Activated T-helper 17 cell treated with anti-CD3 and anti-CD28 coated beads, Interleukin-2, amount 50 U/mL, for 72 hours (primary cell): Measurements from ENCODE around the gene ITGB1BP1. TPM values are rescaled to one million over a fixed set of nuclear protein-coding genes. Genes with fewer than 3 reads are reported as not detected.
"Not testable (repeated sequence)": the region's sequence is repeated elsewhere in the genome, so short reads cannot be mapped to it uniquely, and the experiment has no call there.

Experiments
- ATAC-seq: fragments of 150-1000 bp; cut with Tn5 transposase; replicated peaks from 2 replicates; pipeline ENCODE4 v1.10.0; 2021; ENCODE audit warnings: mild to moderate bottlenecking, moderate library complexity
- H3K27ac Mint-ChIP-seq: one replicate; pipeline ENCODE4 v1.8.0; 2022; ENCODE audit warnings: mixed read lengths
- H3K27me3 Mint-ChIP-seq: one replicate; pipeline ENCODE4 v1.8.0; 2022; ENCODE audit warnings: mixed read lengths
- H3K36me3 Mint-ChIP-seq: one replicate; pipeline ENCODE4 v1.8.0; 2022; ENCODE audit warnings: low read depth, mild to moderate bottlenecking, mixed read lengths
- H3K4me1 Mint-ChIP-seq: one replicate; pipeline ENCODE4 v1.8.0; 2022; ENCODE audit warnings: mixed read lengths
- H3K4me3 Mint-ChIP-seq: one replicate; pipeline ENCODE4 v1.8.0; 2022; ENCODE audit warnings: mild to moderate bottlenecking, mixed read lengths
- H3K9me3 Mint-ChIP-seq: one replicate; pipeline ENCODE4 v1.8.0; 2022; ENCODE audit warnings: mixed read lengths
- total RNA-seq, 2 donors: library from RNA; stranded (reverse); gene quantifications; one replicate each; pipeline ENCODE4 v1.2.3, GENCODE V29; 2022

Gene ITGB1BP1
- total RNA-seq, 2 donors from 2014 or later, result 109 to 310 TPM

DNA sequence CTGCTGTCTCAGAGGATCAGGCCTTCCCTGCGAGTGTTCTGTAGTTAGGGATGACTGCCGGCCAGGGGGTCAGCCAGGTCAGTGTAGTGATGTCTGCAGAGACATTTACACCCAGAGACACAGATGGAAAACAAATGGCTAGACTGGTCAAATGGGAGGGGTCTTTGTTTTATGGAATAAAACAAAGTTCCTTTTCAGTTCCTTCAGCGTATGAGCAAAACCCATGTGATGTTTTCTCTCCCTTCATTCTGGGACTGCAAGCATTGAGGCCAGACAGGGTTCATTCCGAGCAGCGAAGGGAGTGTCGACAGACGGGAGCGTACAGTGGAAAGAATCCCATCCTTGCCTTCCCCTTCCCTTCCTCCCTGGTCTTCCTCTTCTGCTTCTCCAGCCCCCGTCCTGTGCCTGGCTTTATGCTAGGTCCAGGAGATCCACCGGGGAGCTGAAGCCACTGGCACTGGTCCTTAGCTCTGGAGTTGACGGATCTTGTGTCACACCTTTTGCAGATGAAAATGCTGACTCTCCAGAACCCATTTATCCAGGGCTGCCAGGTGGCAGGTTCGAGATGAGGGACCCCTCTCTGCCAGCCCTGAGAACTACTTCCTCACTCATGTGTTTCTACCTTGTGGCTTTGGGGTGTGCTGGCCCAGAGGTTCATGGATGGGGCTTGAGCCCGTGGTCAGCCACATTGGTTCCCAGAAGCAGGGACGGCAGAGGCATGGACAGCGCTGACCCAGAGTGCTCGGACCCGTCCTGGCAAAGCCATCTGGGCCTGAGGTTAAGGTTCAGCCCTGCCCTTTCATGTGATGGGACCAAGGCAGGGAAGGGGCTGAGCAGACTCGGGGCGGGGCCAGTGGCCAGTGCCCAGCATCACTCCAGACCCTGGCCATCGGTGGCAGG is 24.2 kb downstream of the ITGB1BP1 start:
- Mint-ChIP-seq H3K4me3 (no peak overlapping the region), H3K36me3 (no peaks in the 10 kb centered on the region), H3K9me3 (no peaks in the 10 kb centered on the region), H3K27me3 (no peaks in the 10 kb centered on the region), H3K27ac (no peak overlapping the region), H3K4me1 (peaks cover 4% of the 10 kb centered on the region)
- no peak for ATAC-seq

DNA sequence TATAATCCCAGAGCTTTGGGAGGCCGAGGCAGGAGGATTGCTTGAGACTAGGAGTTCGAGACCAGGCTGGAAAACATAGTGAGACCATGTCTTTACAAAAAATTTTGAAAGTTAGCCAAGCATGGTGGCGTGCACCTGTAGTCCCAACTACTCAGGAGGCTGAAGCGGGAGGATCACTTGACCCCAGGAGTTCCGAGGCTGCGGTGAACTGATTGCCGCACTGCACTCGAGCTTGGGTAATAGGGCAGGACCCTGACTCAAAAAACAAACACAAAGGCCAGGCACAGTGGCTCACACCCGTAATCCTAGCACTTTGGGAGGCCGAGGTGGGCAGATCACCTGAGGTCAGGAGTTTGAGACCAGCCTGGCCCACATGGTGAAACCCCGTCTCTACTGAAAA is 25.1 kb downstream of the ITGB1BP1 start:
- not testable (repeated sequence) for H3K4me3 Mint-ChIP-seq, H3K27ac Mint-ChIP-seq, ATAC-seq, H3K27me3 Mint-ChIP-seq, H3K9me3 Mint-ChIP-seq, H3K4me1 Mint-ChIP-seq, H3K36me3 Mint-ChIP-seq

DNA sequence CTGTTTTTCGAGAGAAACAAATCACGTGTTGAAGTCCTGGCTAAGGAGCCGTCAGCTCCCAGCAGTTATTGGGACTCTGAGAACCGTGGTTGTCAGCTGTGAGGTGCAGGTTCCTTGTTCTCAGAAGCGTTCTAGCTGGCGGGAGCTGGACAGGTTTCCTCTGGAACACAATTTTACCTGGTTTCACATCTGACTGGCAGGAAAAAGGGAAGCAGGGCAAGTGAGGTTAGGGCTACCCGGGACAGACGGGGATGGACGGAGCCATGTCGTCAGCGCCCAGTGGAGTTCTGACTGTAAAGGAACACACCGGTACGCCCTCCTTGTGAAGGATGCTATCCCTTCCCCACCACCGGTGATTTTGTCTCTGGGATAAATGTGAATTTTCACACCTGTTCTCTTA is 26.1 kb downstream of the ITGB1BP1 start:
- Mint-ChIP-seq H3K27ac (no peak overlapping the region), H3K4me3 (no peak overlapping the region), H3K36me3 (no peaks in the 10 kb centered on the region), H3K9me3 (no peaks in the 10 kb centered on the region), H3K27me3 (no peaks in the 10 kb centered on the region), H3K4me1 (peaks cover 4% of the 10 kb centered on the region)
- ATAC-seq, result no peak

- no peaks in the 10 kb centered on the region for H3K9me3 Mint-ChIP-seq
- H3K4me3 Mint-ChIP-seq, result no peak overlapping the region
- no peaks in the 10 kb centered on the region for H3K4me1 Mint-ChIP-seq
- no peak overlapping the region for H3K27ac Mint-ChIP-seq
- no peaks in the 10 kb centered on the region for H3K27me3 Mint-ChIP-seq
- H3K36me3 Mint-ChIP-seq, result no peaks in the 10 kb centered on the region
- no peak for ATAC-seq
Observed at GRCh38 chr2:9394816-9395215, 28.5 kb downstream of the ITGB1BP1 start.

DNA sequence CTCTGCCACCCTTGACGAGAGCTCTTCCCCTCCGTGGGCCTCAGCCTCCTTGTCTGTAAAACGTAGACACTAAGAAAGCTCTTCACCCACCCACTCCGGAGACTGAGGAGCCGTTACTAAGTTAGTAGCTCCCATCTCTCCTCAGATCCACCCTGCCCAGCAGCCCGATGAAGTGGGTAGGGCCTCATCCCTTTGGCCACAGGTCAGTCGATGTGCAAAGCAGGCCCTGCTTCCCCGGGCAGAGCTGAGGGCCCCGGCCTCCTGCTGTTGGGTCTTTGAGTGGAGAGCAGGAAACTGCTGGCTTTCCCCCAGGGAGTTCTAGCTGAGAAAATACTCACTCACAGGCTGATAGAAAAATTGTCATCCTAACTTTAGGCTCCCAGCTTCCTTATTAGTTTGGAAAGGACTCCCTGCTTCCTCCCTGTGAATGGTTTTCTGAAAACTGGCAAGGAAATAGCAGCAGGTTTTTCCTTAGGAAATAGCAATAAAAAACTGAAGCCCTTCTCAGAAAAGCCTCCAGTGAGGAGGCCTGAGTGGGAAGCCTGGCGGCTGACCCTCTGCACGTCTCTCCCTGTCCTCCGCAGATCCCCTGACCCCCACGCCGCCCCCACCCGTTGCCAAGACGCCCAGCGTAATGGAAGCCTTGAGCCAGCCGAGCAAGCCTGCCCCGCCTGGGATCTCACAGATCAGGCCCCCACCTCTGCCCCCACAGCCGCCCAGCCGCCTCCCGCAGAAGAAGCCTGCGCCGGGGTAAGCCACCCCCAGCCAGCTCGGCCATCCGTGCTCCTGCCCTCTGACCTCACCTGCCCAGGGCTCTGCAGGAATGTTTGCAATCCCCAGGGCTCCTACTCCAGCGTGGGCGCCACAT is 30.2 kb downstream of the ITGB1BP1 start:
- H3K4me3 Mint-ChIP-seq, result no peak overlapping the region
- H3K4me1 Mint-ChIP-seq, result no peaks in the 10 kb centered on the region
- no peaks in the 10 kb centered on the region for H3K9me3 Mint-ChIP-seq
- no peak for ATAC-seq
- H3K36me3 Mint-ChIP-seq, result no peaks in the 10 kb centered on the region
- H3K27ac Mint-ChIP-seq, result no peak overlapping the region
- no peaks in the 10 kb centered on the region for H3K27me3 Mint-ChIP-seq

GRCh38 chr2:9391961-9392720 is 31.2 kb downstream of the ITGB1BP1 start:
- Mint-ChIP-seq H3K27me3 (no peaks in the 10 kb centered on the region), H3K9me3 (no peaks in the 10 kb centered on the region), H3K4me1 (no peaks in the 10 kb centered on the region), H3K4me3 (no peak overlapping the region), H3K27ac (no peak overlapping the region), H3K36me3 (no peaks in the 10 kb centered on the region)
- no peak for ATAC-seq

DNA sequence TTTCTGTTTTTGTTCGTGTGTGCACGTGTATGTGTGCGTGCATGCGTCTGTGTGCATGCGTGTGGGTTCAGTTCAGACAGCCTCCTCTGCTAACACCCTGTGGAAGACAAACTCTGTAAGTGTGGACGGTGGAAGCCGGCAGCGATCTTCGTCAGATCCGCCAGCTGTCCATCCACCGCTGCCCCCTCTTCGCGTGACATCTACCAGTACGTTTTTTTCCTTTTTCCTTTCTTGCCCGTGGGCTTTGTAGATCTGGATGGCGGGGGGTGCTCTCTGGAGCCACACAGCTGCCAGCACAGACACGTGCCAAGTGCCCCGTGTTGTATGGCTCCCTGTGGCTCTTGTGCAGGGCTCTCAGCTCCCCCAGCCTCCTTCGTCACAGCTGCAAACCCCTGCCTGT is 32.3 kb downstream of the ITGB1BP1 start:
- H3K27me3 Mint-ChIP-seq, result no peaks in the 10 kb centered on the region
- H3K27ac Mint-ChIP-seq, result no peak overlapping the region
- no peak for ATAC-seq
- H3K36me3 Mint-ChIP-seq, result no peaks in the 10 kb centered on the region
- no peak overlapping the region for H3K4me3 Mint-ChIP-seq
- no peaks in the 10 kb centered on the region for H3K4me1 Mint-ChIP-seq
- no peaks in the 10 kb centered on the region for H3K9me3 Mint-ChIP-seq

GRCh38 chr2:9390151-9390850 is 33.0 kb downstream of the ITGB1BP1 start:
- no peak for ATAC-seq
- Mint-ChIP-seq H3K9me3 (no peaks in the 10 kb centered on the region), H3K27me3 (no peaks in the 10 kb centered on the region), H3K4me3 (no peak overlapping the region), H3K36me3 (no peaks in the 10 kb centered on the region), H3K27ac (peak overlapping the region; percentile 29), H3K4me1 (no peaks in the 10 kb centered on the region)

GRCh38 chr2:9388950-9389911 is 34.1 kb downstream of the ITGB1BP1 start:
- H3K9me3 Mint-ChIP-seq, result no peaks in the 10 kb centered on the region
- H3K27ac Mint-ChIP-seq, result no peak overlapping the region
- no peaks in the 10 kb centered on the region for H3K4me1 Mint-ChIP-seq
- ATAC-seq, result no peak
- no peaks in the 10 kb centered on the region for H3K36me3 Mint-ChIP-seq
- no peaks in the 10 kb centered on the region for H3K27me3 Mint-ChIP-seq
- H3K4me3 Mint-ChIP-seq, result no peak overlapping the region

DNA sequence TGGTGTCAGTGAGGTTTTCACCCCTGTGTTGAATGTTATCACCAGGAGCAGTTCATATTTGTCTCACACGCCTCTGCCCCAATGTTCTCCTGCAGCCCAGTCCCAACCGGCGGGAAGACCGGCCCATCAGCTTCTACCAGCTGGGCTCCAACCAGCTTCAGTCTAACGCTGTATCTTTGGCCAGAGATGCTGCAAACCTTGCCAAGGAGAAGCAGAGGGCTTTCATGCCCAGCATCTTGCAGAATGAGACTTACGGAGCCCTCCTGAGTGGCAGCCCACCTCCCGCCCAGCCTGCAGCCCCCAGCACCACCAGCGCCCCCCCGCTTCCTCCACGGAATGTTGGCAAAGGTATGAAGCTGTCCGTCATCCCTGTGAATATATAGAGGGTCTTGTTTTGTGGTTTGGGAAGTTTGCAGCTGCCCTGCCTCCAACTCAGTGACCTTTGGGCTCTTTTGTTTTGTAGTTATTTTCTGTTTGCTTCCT is 35.1 kb downstream of the ITGB1BP1 start:
- H3K27ac Mint-ChIP-seq, result no peak overlapping the region
- no peaks in the 10 kb centered on the region for H3K27me3 Mint-ChIP-seq
- no peak for ATAC-seq
- H3K4me1 Mint-ChIP-seq, result no peaks in the 10 kb centered on the region
- no peaks in the 10 kb centered on the region for H3K36me3 Mint-ChIP-seq
- H3K4me3 Mint-ChIP-seq, result no peak overlapping the region
- H3K9me3 Mint-ChIP-seq, result no peaks in the 10 kb centered on the region

GRCh38 chr2:9385841-9386240 is 37.5 kb downstream of the ITGB1BP1 start:
- H3K27ac Mint-ChIP-seq, result no peak overlapping the region
- no peaks in the 10 kb centered on the region for H3K4me1 Mint-ChIP-seq
- H3K4me3 Mint-ChIP-seq, result no peak overlapping the region
- H3K36me3 Mint-ChIP-seq, result no peaks in the 10 kb centered on the region
- no peaks in the 10 kb centered on the region for H3K27me3 Mint-ChIP-seq
- no peaks in the 10 kb centered on the region for H3K9me3 Mint-ChIP-seq
- no peak for ATAC-seq

- no peaks in the 10 kb centered on the region for H3K36me3 Mint-ChIP-seq
- H3K4me3 Mint-ChIP-seq, result no peak overlapping the region
- H3K4me1 Mint-ChIP-seq, result no peaks in the 10 kb centered on the region
- no peak for ATAC-seq
- no peaks in the 10 kb centered on the region for H3K27me3 Mint-ChIP-seq
- no peak overlapping the region for H3K27ac Mint-ChIP-seq
- no peaks in the 10 kb centered on the region for H3K9me3 Mint-ChIP-seq
Observed at GRCh38 chr2:9384521-9384920, 38.8 kb downstream of the ITGB1BP1 start.

DNA sequence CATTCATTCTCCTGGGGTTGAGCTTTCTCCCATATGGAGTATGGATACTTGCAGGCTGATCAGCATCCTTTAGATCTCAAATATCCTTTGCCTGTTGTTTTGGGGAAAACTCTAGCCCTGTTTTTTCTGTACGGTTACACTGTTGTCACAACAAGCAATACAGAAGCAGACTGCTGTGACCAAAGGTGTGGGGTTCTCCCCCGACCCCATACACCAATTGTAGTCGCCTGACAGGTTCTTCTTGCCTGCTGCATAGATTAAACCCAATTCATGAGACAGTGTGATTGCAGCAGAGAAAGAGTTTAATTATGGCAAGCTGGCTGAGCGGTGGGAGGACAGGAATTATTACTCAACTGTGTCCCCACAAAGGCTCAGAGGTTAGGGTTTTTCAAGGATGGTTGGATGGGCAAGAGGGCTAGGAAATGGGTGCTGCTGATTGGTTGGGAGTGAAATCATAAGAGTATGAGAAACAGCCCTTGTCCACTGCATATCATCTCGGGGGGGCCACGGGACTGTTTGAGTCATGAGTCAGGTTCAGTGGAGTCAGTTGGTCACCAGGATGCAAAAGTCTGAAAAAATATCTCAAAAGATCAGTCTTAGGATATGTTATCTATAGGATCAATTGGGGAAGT is 40.6 kb downstream of the ITGB1BP1 start:
- Mint-ChIP-seq H3K36me3 (no peaks in the 10 kb centered on the region), H3K9me3 (no peaks in the 10 kb centered on the region), H3K4me3 (no peak overlapping the region), H3K27me3 (no peaks in the 10 kb centered on the region), H3K27ac (no peak overlapping the region), H3K4me1 (no peaks in the 10 kb centered on the region)
- ATAC-seq, result no peak
